ENCODE results near the gene PPP1R1C.

- TF ChIP-seq CTCF (IDR thresholded peaks at IDR 0.05) (no peak), POLR2A (IDR thresholded peaks at IDR 0.05) (no peak)
Observed at GRCh38 chr2:182070736-182071135, 85.1 kb downstream of the PPP1R1C start.
